Thymus (tissue), 11 donors: ENCODE results near the gene STX4. TPM values are rescaled to one million over a fixed set of nuclear protein-coding genes. Genes with fewer than 3 reads are reported as not detected.

Source experiments
- DNase-seq, 9 donors: peaks; one replicate each; pipeline ENCODE4 v3.0.0-alpha.2; 2013; ENCODE audit warnings: low spot score in 9 of 9, low read depth in 6 of 9, missing footprints in 1 of 9
- H3K27ac ChIP-seq, 2 donors: one replicate each; pipeline ENCODE4 v1.5.1; 2013; ENCODE audit warnings: control low read depth in 1 of 2, low read depth in 1 of 2, low read length in 1 of 2, mild to moderate bottlenecking in 1 of 2, moderate library complexity in 1 of 2
- H3K27me3 ChIP-seq, 2 donors: one replicate each; pipeline ENCODE4 v1.5.1; 2013; ENCODE audit warnings: low read length in 1 of 2; ENCODE audit not compliant: control insufficient read depth in 2 of 2, insufficient read depth in 1 of 2
- H3K36me3 ChIP-seq, 2 donors: one replicate each; pipeline ENCODE4 v1.5.1; 2013; ENCODE audit warnings: low read length in 1 of 2, mild to moderate bottlenecking in 1 of 2, moderate library complexity in 1 of 2; ENCODE audit not compliant: control insufficient read depth in 2 of 2, insufficient read depth in 2 of 2
- H3K4me1 ChIP-seq, 2 donors: one replicate each; pipeline ENCODE4 v1.5.1; 2013; ENCODE audit warnings: low read length in 2 of 2; ENCODE audit not compliant: control insufficient read depth in 2 of 2, insufficient read depth in 2 of 2
- H3K4me3 ChIP-seq, 2 donors: one replicate each; pipeline ENCODE4 v1.5.1; 2013; ENCODE audit warnings: low read length in 2 of 2, control low read depth in 1 of 2, mild to moderate bottlenecking in 1 of 2
- H3K9me3 ChIP-seq, 2 donors: one replicate each; pipeline ENCODE4 v1.5.1; 2013; ENCODE audit warnings: low read length in 1 of 2, mild to moderate bottlenecking in 1 of 2; ENCODE audit not compliant: control insufficient read depth in 2 of 2, insufficient read depth in 1 of 2
- WGBS: extraction: QIAGEN DNeasy Blood & Tissue Kit; methylation state at CpG from one replicate; pipeline ENCODE4 v1.1.7; 2013; 5-methylcytosine and 5-hydroxymethylcytosine counted together
- polyA plus RNA-seq: library from polyadenylated mRNA; stranded (reverse); fragments of 200-250 nt; gene quantifications from one replicate; pipeline ENCODE4 v1.2.3, GENCODE V29; 2013
- total RNA-seq: library from RNA; stranded (reverse); fragments of 120-200 nt; gene quantifications from one replicate; pipeline ENCODE4 v1.2.4, GENCODE V29; 2013
- donor health status: healthy.

STX4 gene
- total and polyA plus RNA-seq, 2 donors = 20.0 to 108 TPM

DNA sequence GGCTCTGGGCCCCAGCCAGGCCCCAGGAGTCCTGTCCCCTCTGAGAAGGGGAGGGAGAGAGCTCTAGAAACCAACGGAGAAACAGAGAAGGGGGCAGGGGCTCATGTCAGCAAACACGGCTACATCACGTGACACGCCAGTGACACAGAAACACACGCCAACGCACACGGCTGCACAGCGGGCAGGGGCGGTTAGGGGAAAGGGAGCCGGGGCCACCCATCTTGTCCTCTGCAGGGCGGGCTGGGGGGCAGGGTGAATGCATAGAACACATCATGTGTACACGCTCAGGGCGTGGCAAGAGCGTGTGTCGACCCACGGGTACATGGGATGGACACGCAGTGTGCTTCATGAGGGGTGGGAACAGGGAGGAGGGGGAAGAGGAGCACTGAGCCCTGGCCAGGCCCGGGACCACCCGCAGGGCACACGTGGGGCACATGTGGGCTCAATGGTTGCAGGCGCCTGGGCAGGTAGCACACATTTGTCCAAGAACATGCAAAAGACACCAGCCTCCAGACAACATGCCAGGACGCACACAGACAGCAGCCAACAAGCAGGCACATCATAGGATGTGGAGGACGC lies 43.8 kb upstream of the STX4 start:
- WGBS = 96% methylated on average over 23 of the region's 23 CpGs
- Histone ChIP-seq H3K27ac (no peak overlapping the region), H3K36me3 (peaks cover 2 to 20% of the 10 kb centered on the region in 2 donors), H3K9me3 (no peaks in the 10 kb centered on the region), H3K4me1 (peaks cover 0 to 2% of the 10 kb centered on the region in 2 donors), H3K4me3 (no peak overlapping the region), H3K27me3 (no peaks in the 10 kb centered on the region)
- DNase-seq = no peak

DNA sequence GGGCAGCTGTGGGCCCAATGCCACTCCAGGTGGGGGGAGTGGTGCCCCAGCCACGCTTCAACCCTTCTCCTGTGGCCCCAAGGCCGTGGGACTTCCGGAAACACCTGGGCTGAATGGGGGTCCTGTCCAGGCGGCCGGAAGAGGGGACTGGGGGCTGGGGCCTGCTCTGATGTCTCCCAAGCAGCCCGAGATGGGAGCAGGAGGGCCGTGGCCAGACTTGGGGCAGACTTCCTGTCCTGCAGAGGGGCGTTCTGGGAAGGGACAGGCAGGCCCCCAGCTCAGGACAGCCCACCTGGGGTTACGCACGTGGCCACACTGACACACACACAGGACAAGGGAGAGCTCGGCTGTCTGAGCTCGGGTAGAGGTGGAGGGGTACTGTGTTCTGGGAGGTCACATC lies 43.3 kb upstream of the STX4 start:
- H3K36me3 ChIP-seq = peaks cover 2 to 16% of the 10 kb centered on the region in 2 donors

DNA sequence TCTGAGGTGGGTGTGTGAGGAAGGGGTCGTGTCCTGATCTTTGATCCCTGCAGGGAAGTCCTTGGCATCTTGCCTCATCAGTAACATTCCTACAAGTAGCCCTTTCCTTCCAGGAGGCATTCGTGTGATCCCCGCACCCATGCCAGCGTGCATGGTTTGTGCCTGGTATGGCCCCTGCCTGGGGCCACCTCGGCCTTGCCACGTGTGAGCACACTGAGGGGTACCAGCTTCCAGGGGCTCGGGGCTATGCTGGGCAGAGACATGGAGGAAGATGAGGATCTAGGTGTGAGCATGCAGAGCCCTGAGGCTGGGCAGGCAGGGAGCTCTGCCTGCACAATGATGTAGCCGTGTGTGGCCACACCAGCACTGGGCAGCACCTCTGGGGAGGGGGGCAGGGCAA lies 42.3 kb upstream of the STX4 start:
- Histone ChIP-seq H3K4me1 (no peaks in the 10 kb centered on the region), H3K36me3 (peaks cover 2 to 9% of the 10 kb centered on the region in 2 donors), H3K27ac (no peak overlapping the region), H3K27me3 (no peaks in the 10 kb centered on the region), H3K4me3 (no peak overlapping the region), H3K9me3 (no peaks in the 10 kb centered on the region)
- WGBS = 89% methylated on average over 8 of the region's 8 CpGs
- no peak for DNase-seq

More for the DNA sequence above, 43.3 kb upstream of the STX4 start:
- H3K4me1 ChIP-seq = peaks cover 0 to under 1% of the 10 kb centered on the region in 2 donors
- no peak overlapping the region for H3K27ac ChIP-seq
- no peaks in the 10 kb centered on the region for H3K27me3 ChIP-seq
- no peaks in the 10 kb centered on the region for H3K9me3 ChIP-seq
- no peak overlapping the region for H3K4me3 ChIP-seq
- WGBS = 93% methylated on average over 12 of the region's 12 CpGs
- no peak for DNase-seq

DNA sequence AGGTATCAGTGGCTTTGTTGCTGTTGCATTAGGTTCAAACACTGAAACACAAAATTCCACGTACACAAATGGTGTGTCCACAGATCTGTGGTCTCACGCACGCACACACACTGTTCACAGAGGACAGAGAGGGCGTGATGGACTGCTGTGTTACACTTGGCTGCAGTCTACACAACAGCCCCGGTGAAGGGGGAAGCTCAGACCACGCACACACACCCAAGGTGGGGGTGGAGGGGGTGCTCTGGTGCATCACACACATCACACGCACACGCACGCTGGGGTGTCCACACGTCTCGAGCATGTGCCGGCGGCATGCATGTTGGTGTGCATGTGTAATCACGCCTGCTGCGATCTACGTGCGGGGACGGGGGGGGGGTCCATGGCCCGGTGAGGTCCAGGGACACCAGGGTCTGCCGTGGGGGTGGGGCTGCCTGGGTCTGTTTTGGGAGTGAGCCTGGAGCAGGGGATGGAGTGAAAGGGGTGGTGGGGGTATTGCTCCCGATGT lies 41.0 kb upstream of the STX4 start:
- H3K9me3 ChIP-seq = no peaks in the 10 kb centered on the region
- peaks cover 5 to 7% of the 10 kb centered on the region in 2 donors for H3K4me1 ChIP-seq
- peaks cover 2 to 4% of the 10 kb centered on the region in 2 donors for H3K36me3 ChIP-seq
- H3K27me3 ChIP-seq = peaks cover under 1 to 11% of the 10 kb centered on the region in 2 donors
- no peak overlapping the region for H3K27ac ChIP-seq
- WGBS = 93% methylated on average over 21 of the region's 21 CpGs
- no peak overlapping the region for H3K4me3 ChIP-seq
- no peak for DNase-seq

DNA sequence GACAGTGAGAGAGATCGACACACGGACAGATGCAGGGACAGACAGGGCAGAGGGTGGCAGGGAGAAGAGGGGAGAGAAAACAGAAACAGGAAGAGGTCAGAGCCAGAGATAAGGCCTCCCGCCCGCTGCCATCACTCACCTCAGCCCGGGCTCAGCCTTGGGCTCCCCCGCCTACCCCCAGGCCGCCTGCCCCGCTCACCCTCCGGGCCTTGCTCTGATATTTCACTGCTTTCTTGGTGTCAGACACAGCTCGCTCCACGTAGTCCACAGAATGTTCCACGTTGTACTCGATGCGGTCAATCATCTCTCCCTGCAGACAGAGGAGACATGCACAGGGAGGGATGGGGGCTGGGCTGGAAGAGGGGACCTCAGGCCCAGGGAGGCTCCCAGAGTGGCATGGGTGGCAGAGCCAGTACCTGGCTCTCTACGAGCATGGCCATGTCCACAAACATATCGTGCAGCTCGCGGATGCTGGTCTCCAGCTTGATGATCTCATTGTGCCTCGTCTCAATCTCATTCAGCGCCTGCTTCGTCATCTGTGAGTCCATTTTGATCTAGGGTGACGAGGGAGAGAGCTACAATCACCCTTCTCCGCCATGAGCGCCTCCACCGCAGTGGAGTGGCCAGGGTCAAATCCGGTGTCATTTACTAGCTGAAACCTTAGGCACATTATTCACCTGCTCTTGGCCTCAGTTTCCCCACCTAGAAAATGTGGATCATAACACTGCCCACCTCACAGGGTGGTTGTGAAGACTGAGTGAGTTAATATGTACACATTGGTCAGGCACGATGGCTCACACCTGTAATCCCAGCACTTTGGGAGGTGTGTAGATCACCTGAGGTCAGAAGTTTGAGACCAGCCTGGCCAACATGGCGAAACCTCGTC lies 40.2 kb upstream of the STX4 start:
- H3K36me3 ChIP-seq = peaks cover 2 to 4% of the 10 kb centered on the region in 2 donors
- 84% methylated on average over 29 of the region's 29 CpGs for WGBS
- H3K27ac ChIP-seq = no peak overlapping the region
- H3K4me1 ChIP-seq = peaks cover 8 to 14% of the 10 kb centered on the region in 2 donors
- no peak for DNase-seq
- peaks cover 3 to 20% of the 10 kb centered on the region in 2 donors for H3K27me3 ChIP-seq
- no peaks in the 10 kb centered on the region for H3K9me3 ChIP-seq
- H3K4me3 ChIP-seq = no peak overlapping the region

DNA sequence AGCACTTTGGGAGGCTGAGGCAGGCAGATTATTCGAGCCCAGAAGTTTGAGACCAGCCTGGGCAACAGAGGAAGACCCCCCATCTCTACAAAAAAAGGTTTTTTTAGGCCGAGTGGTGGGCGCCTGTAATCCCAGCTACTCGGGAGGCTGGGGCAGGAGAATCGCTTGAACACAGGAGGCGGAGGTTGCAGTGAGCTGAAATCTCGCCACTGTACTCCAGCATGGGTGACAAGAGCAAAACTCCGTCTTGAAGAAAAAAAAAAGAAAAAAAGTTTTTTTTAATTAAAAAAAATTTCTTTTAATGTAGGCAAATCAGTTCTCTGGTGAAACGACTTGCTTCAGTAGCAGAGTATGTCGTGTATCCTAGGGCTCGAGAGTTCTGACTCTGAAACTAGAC lies 37.4 kb upstream of the STX4 start:
- peaks cover 3 to 32% of the 10 kb centered on the region in 2 donors for H3K27me3 ChIP-seq
- no peak overlapping the region for H3K4me3 ChIP-seq
- H3K27ac ChIP-seq = no peak overlapping the region
- WGBS = 93% methylated on average over 11 of the region's 11 CpGs
- no peaks in the 10 kb centered on the region for H3K9me3 ChIP-seq
- peaks cover 8 to 14% of the 10 kb centered on the region in 2 donors for H3K4me1 ChIP-seq
- no peak for DNase-seq
- H3K36me3 ChIP-seq = peaks cover 0 to 4% of the 10 kb centered on the region in 2 donors

DNA sequence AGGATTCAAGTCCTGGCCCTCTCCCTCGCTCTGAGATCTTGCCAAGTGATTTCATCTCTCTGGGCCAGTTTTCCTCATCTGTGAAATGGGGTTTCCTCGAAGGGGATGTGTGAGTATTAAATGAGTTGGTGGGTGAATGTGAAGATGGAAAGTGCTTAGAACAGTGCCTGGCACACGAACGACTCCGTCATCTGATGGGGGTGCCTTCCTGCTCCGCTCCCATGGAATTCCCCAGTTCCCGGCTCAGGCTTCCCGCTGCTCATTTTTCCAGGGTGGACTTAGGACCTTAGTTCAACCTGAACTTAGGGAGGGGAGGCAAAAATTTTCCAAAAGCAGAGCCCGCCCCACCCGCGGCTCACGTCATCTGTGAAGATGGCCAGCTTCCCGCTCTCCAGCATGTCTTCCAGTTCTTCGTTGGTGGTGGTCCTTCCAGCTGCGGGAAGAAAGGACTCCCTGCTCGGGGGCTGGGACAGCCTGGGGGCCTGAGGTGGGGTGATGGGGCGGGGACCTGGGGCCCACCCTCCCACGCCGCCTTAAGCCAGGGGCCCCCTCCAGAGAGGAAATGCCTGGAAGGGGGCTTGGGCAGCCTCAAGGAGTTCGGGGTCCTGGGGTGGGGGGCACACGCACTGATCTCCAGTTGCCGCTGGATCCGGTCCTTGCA lies 36.9 kb upstream of the STX4 start:
- no peak for DNase-seq
- peak overlapping the region in 1 of 2 donors; percentile 36 for H3K27ac ChIP-seq
- peaks cover 3 to 32% of the 10 kb centered on the region in 2 donors for H3K27me3 ChIP-seq
- H3K4me1 ChIP-seq = peaks cover 8 to 14% of the 10 kb centered on the region in 2 donors
- H3K9me3 ChIP-seq = no peaks in the 10 kb centered on the region
- 52% methylated on average over 23 of the region's 23 CpGs for WGBS
- H3K4me3 ChIP-seq = peak overlapping the region; percentile 59 to 66
- H3K36me3 ChIP-seq = peaks cover 0 to 4% of the 10 kb centered on the region in 2 donors

DNA sequence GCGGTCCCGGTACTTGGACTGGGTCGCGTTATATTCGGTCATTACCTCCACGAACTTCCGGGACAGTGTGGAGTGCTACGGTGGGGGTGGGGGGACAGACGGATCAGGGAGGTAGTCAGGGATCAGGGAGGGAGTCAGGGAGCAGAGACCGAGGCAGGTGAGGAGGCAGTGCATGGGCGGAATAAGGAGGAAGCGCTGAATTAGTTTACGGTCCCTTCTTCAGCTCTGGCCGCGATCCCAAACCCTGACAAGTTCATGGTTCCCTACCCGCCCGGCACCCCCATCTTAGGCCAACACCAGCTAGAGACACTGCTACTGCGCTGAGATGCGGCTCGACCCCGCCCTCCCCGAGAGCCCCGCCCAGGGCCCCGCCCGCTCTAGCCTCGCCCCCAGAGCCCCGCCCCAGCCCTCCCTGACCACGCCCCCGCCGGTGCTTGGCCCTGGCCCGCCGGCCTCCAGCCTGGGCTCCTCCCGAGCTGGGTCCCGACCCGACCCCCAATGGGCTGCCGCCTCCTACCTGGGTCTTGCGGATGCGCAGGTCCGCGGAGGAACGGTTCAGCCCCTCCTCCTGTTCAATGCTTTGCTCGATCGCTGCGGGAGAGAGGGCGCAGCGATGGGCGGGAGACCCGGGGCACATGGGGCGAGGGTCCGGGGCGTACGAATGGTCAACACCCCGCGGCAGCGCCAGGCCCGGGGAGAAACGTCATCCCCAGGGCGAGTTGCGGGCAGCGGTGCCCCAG lies 36.2 kb upstream of the STX4 start:
- peak; percentile 30 to 80 (median 52) for DNase-seq
- Histone ChIP-seq H3K36me3 (peaks cover 0 to 4% of the 10 kb centered on the region in 2 donors), H3K4me1 (peaks cover 8 to 14% of the 10 kb centered on the region in 2 donors), H3K9me3 (no peaks in the 10 kb centered on the region), H3K27ac (peak overlapping the region in 1 of 2 donors; percentile 36), H3K4me3 (peak overlapping the region; percentile 59 to 66), H3K27me3 (peaks cover 3 to 36% of the 10 kb centered on the region in 2 donors)
- 4% methylated on average over 60 of the region's 60 CpGs for WGBS
